ENCODE data around the gene GPR3. TPM values are rescaled to one million over a fixed set of nuclear protein-coding genes. Genes with fewer than 3 reads are reported as not detected.
A peak's percentile ranks its signal among the peaks of the same experiment; 100 is the strongest.

Gene GPR3
- total and polyA plus RNA-seq, 2 of the 13 experiments (the other 11 are each of a cell fraction or from before 2014, with no cell fraction given) = 1.00 to 2.6 TPM

- no peak for TF ChIP-seq ZNF816 (CRISPR knock-in tag; IDR thresholded peaks at IDR 0.05; ENCODE audit: borderline replicate concordance)
- no peak for TF ChIP-seq ZSCAN5A (CRISPR knock-in tag; IDR thresholded peaks at IDR 0.05; ENCODE audit: borderline replicate concordance)
- TF ChIP-seq ZNF609 (CRISPR knock-in tag; IDR thresholded peaks at IDR 0.05; ENCODE audit: borderline replicate concordance) = no peak
- TF ChIP-seq BHLHE40 (IDR thresholded peaks at IDR 0.05; ENCODE audit: low read length) = no peak
- peak; percentile 31; the same call in 1 of the 2 replicates for TF ChIP-seq ZNF232 (CRISPR knock-in tag; IDR thresholded peaks at IDR 0.05; ENCODE audit: borderline replicate concordance)
- TF ChIP-seq HMG20B (CRISPR knock-in tag; conservative IDR thresholded peaks at IDR 0.05) = no peak
- TF ChIP-seq FOSL2 (CRISPR knock-in tag; IDR thresholded peaks at IDR 0.05) = no peak
- TF ChIP-seq ZNF264 (CRISPR knock-in tag; IDR thresholded peaks at IDR 0.05) = no peak
- no peak for TF ChIP-seq ZNF530 (CRISPR knock-in tag; IDR thresholded peaks at IDR 0.05; ENCODE audit: low read depth)
- TF ChIP-seq ZZZ3 (CRISPR knock-in tag; IDR thresholded peaks at IDR 0.05; ENCODE audit: borderline replicate concordance) = no peak
- no peak; the same call in none of the 2 replicates for TF ChIP-seq CCDC6 (CRISPR knock-in tag; IDR thresholded peaks at IDR 0.05)
- TF ChIP-seq ESRRA (CRISPR knock-in tag; IDR thresholded peaks at IDR 0.05; ENCODE audit: low read depth) = no peak
- TF ChIP-seq FOXO1 (CRISPR knock-in tag; IDR thresholded peaks at IDR 0.05) = no peak
- no peak for TF ChIP-seq ZNF101 (CRISPR knock-in tag; IDR thresholded peaks at IDR 0.05; ENCODE audit: borderline replicate concordance, low read depth)
- TF ChIP-seq ZBTB4 (CRISPR knock-in tag; IDR thresholded peaks at IDR 0.05; ENCODE audit: borderline replicate concordance) = no peak
- TF ChIP-seq ZNF615 (CRISPR knock-in tag; IDR thresholded peaks at IDR 0.05; ENCODE audit: borderline replicate concordance) = no peak
- TF ChIP-seq SNAPC2 (CRISPR knock-in tag; IDR thresholded peaks at IDR 0.05) = peak; percentile 68; the same call in 1 of the 2 replicates
- TF ChIP-seq HDAC6 (IDR thresholded peaks at IDR 0.05; ENCODE audit: low read depth, low read length) = no peak
These were observed 49.4 kb upstream of the GPR3 start (continued) for GRCh38 chr1:27342778-27343638.
